IMR-90 (cell line): ENCODE data around the gene ZNG1A. TPM values are rescaled to one million over a fixed set of nuclear protein-coding genes. Genes with fewer than 3 reads are reported as not detected.

Experiments
- ATAC-seq: fragments of 200-7000 bp; cut with Tn5 transposase; 2 replicates; pipeline ENCODE4 v1.9.1; 2020; ENCODE audit warnings: low read depth, mild to moderate bottlenecking, moderate library complexity
- BruUV-seq: library from RNA; stranded (reverse); fragments of 400-500 nt; replicated peaks from 2 replicates; lab custom pipeline; 2021; lab: Mats Ljungman, UMichigan
- CTCF ChIA-PET: fragments of 300-600 bp; formaldehyde crosslinking; extraction: SDS; loops from one replicate; lab custom pipeline; 2021; ENCODE audit warnings: antibody characterized with exemption; lab: Yijun Ruan, JAX
- POLR2A ChIA-PET: fragments of 300-600 bp; sonication (Branson Sonifier 250); formaldehyde crosslinking; loops from one replicate; lab custom pipeline; 2022; ENCODE audit warnings: antibody characterized with exemption; ENCODE audit not compliant: unreplicated experiment; lab: Charles Lee
- DNase-seq: peaks from one replicate; pipeline ENCODE4 v3.0.0; 2013
- H2AFZ ChIP-seq: replicated peaks from 2 replicates; pipeline ENCODE3; 2013; ENCODE audit warnings: low read length, mild to moderate bottlenecking; ENCODE audit not compliant: poor library complexity
- H2AK5ac ChIP-seq: 2 replicates; pipeline ENCODE4 v1.6.1; 2013; ENCODE audit warnings: low read depth, low read length, inconsistent platforms
- H2AK9ac ChIP-seq: replicated peaks from 2 replicates; pipeline ENCODE3; 2013; ENCODE audit warnings: mild to moderate bottlenecking, low read depth, low read length, moderate library complexity; ENCODE audit not compliant: poor library complexity
- H2BK120ac ChIP-seq: 2 replicates; pipeline ENCODE4 v1.6.1; 2013; ENCODE audit warnings: low read depth, low read length, inconsistent platforms
- H2BK15ac ChIP-seq: 3 replicates; pipeline ENCODE4 v1.6.1; 2013; ENCODE audit warnings: low read depth, low read length, inconsistent platforms
- H2BK20ac ChIP-seq: 2 replicates; pipeline ENCODE4 v1.6.1; 2013; ENCODE audit warnings: low read depth, mild to moderate bottlenecking, inconsistent platforms, low read length, moderate library complexity
- H2BK5ac ChIP-seq: 2 replicates; pipeline ENCODE4 v1.6.1; 2013; ENCODE audit warnings: mild to moderate bottlenecking, low read depth, low read length, inconsistent platforms; ENCODE audit not compliant: poor library complexity, severe bottlenecking
- H3K14ac ChIP-seq: replicated peaks from 2 replicates; pipeline ENCODE4 v1.6.1; 2013; ENCODE audit warnings: low read depth, low read length, inconsistent platforms
- H3K18ac ChIP-seq: 2 replicates; pipeline ENCODE4 v1.6.1; 2013; ENCODE audit warnings: low read depth, low read length, control low read depth
- H3K23ac ChIP-seq: 2 replicates; pipeline ENCODE4 v1.6.1; 2013; ENCODE audit warnings: low read depth, low read length, inconsistent platforms
- H3K27ac ChIP-seq: 2 replicates; pipeline ENCODE4 v1.5.1; 2013; ENCODE audit warnings: mild to moderate bottlenecking, control low read depth, low read length; ENCODE audit not compliant: insufficient read depth
- H3K27me3 ChIP-seq: 2 replicates; pipeline ENCODE4 v1.6.1; 2013; ENCODE audit warnings: low read length; ENCODE audit not compliant: control insufficient read depth, insufficient read depth
- H3K36me3 ChIP-seq: 2 replicates; pipeline ENCODE4 v1.6.1; 2013; ENCODE audit warnings: low read length, mixed read lengths; ENCODE audit not compliant: control insufficient read depth, insufficient read depth
- H3K4ac ChIP-seq: 2 replicates; pipeline ENCODE4 v1.6.1; 2013; ENCODE audit warnings: low read depth, low read length, inconsistent platforms
- H3K4me1 ChIP-seq: 2 replicates; pipeline ENCODE4 v1.6.1; 2013; ENCODE audit warnings: low read length, mixed read lengths; ENCODE audit not compliant: control insufficient read depth, insufficient read depth
- H3K4me2 ChIP-seq: 2 replicates; pipeline ENCODE4 v1.6.1; 2013; ENCODE audit warnings: low read depth, mild to moderate bottlenecking, control low read depth, low read length, moderate library complexity
- H3K4me3 ChIP-seq: 2 replicates; pipeline ENCODE4 v1.5.1; 2013; ENCODE audit warnings: low read depth, mild to moderate bottlenecking, control low read depth, low read length, moderate library complexity; ENCODE audit not compliant: insufficient read depth
- H3K56ac ChIP-seq: 2 replicates; pipeline ENCODE4 v1.6.1; 2013; ENCODE audit warnings: low read length, inconsistent platforms; ENCODE audit not compliant: insufficient read depth; ENCODE audit errors: extremely low read depth
- H3K79me1 ChIP-seq, 2 experiments: 2 replicates each; pipeline ENCODE4 v1.6.1; 2013; ENCODE audit warnings: low read length in 2 of 2, inconsistent platforms in 1 of 2, low read depth in 1 of 2
- H3K9ac ChIP-seq: 2 replicates; pipeline ENCODE4 v1.6.1; 2013; ENCODE audit warnings: low read depth, low read length, control low read depth
- H3K9me1 ChIP-seq: 2 replicates; pipeline ENCODE4 v1.6.1; 2013; ENCODE audit warnings: low read length, inconsistent platforms; ENCODE audit not compliant: insufficient read depth
- H3K9me3 ChIP-seq: 2 replicates; pipeline ENCODE4 v1.6.1; 2013; ENCODE audit warnings: low read length; ENCODE audit not compliant: control insufficient read depth, insufficient read depth
- H4K20me1 ChIP-seq: 2 replicates; pipeline ENCODE4 v1.6.1; 2013; ENCODE audit warnings: low read length, inconsistent platforms; ENCODE audit not compliant: insufficient read depth
- H4K5ac ChIP-seq: 2 replicates; pipeline ENCODE4 v1.6.1; 2013; ENCODE audit warnings: mild to moderate bottlenecking, low read depth, low read length, control low read depth
- H4K8ac ChIP-seq, 2 experiments: 2 replicates each; pipeline ENCODE4 v1.6.1; 2013; ENCODE audit warnings: low read depth in 2 of 2, low read length in 2 of 2, control low read depth in 1 of 2, inconsistent platforms in 1 of 2
- H4K91ac ChIP-seq: 2 replicates; pipeline ENCODE4 v1.6.1; 2013; ENCODE audit warnings: low read depth, low read length, inconsistent platforms; ENCODE audit not compliant: insufficient read depth
- CEBPB ChIP-seq: IDR thresholded peaks from 2 replicates; pipeline ENCODE4 v1.6.1; 2012; ENCODE audit warnings: low read depth, low read length, improper control_type of control experiment
- FOS ChIP-seq: fragments of 150-350 bp; IDR thresholded peaks from 2 replicates; pipeline ENCODE4 v1.6.1; 2016; ENCODE audit warnings: low read depth, low read length
- MAFK ChIP-seq: IDR thresholded peaks from 2 replicates; pipeline ENCODE4 v1.6.1; 2012; ENCODE audit warnings: low read depth, low read length, improper control_type of control experiment
- MAZ ChIP-seq: IDR thresholded peaks from 2 replicates; pipeline ENCODE4 v1.6.1; 2012; ENCODE audit warnings: low read depth, mild to moderate bottlenecking, low read length, improper control_type of control experiment, moderate library complexity, borderline replicate concordance
- MXI1 ChIP-seq: IDR thresholded peaks from 2 replicates; pipeline ENCODE4 v1.6.1; 2012; ENCODE audit warnings: low read depth, mild to moderate bottlenecking, low read length, moderate library complexity, borderline replicate concordance
- RAD21 ChIP-seq: IDR thresholded peaks from 2 replicates; pipeline ENCODE4 v1.6.1; 2012; ENCODE audit warnings: low read length, improper control_type of control experiment
- RCOR1 ChIP-seq: IDR thresholded peaks from 2 replicates; pipeline ENCODE4 v1.6.1; 2012; ENCODE audit warnings: mild to moderate bottlenecking, low read length, improper control_type of control experiment; ENCODE audit not compliant: insufficient replicate concordance
- RFX5 ChIP-seq: IDR thresholded peaks from 2 replicates; pipeline ENCODE4 v1.8.0; 2012; ENCODE audit warnings: low read depth, mild to moderate bottlenecking, low read length, moderate library complexity
- SMC3 ChIP-seq: fragments of 150-350 bp; IDR thresholded peaks from 2 replicates; pipeline ENCODE4 v1.6.1; 2016; ENCODE audit warnings: low read depth, mild to moderate bottlenecking, antibody characterized with exemption, low read length, moderate library complexity
- WGBS, 2 experiments: methylation state at CpG; one replicate each; pipeline versions ENCODE4 v1.1.5 to v1.1.7; 2013; ENCODE audit warnings: missing lambda C conversion rate in 2 of 2; ENCODE audit not compliant: insufficient read length in 1 of 2; ENCODE audit errors: extremely low coverage in 2 of 2; 5-methylcytosine and 5-hydroxymethylcytosine counted together
- dilution Hi-C: fragments of 300-500 bp; cut with HindIII; formaldehyde crosslinking; loops from one replicate; pipeline ENCODE4 v1.14.3; 2018; ENCODE audit warnings: low sequenced_read_pairs; ENCODE audit not compliant: unreplicated experiment
- in situ Hi-C: fragments of 300-500 bp; cut with MboI; formaldehyde crosslinking; loops from 3 replicates; pipeline ENCODE4 v1.14.3; 2019; ENCODE audit warnings: low sequenced_read_pairs, inconsistent platforms, mixed read lengths
- intact Hi-C: fragments of 100-400 bp; cut with micrococcal nuclease; formaldehyde crosslinking; loops from 2 replicates; pipeline ENCODE4 v1.10.0; 2022
- polyA plus RNA-seq, 3 experiments: library from polyadenylated mRNA; depleted of rRNA; stranded (reverse); fragments of >200 nt; gene quantifications; 2 replicates each; pipeline ENCODE4 v1.2.3, GENCODE V29; 2012; ENCODE audit warnings: low replicate concordance in 1 of 3
- total RNA-seq: library from RNA; depleted of rRNA; stranded (reverse); fragments of >200 nt; gene quantifications from 2 replicates; pipeline ENCODE4 v1.2.3, GENCODE V29; 2012
- TF ChIP-seq, protein P1 (sequence below): fragments of 150-350 bp; IDR thresholded peaks from 2 replicates; pipeline ENCODE4 v1.6.1; 2017; ENCODE audit warnings: mild to moderate bottlenecking, antibody characterized with exemption, low read length, low read depth
- TF ChIP-seq, protein P2 (sequence below): conservative IDR thresholded peaks from 2 replicates; pipeline ENCODE4 v1.5.1; 2012; ENCODE audit warnings: mild to moderate bottlenecking, low read depth, low read length, improper control_type of control experiment
- TF ChIP-seq, protein P3 (sequence below): fragments of 150-350 bp; IDR thresholded peaks from 2 replicates; pipeline ENCODE4 v1.6.1; 2016; ENCODE audit warnings: low read depth, mild to moderate bottlenecking, low read length, moderate library complexity, borderline replicate concordance

The ZNG1A gene
- total and polyA plus RNA-seq, 2 of the 4 experiments (the other 2 are of a cell fraction): 12.2 to 12.4 TPM

DNA sequence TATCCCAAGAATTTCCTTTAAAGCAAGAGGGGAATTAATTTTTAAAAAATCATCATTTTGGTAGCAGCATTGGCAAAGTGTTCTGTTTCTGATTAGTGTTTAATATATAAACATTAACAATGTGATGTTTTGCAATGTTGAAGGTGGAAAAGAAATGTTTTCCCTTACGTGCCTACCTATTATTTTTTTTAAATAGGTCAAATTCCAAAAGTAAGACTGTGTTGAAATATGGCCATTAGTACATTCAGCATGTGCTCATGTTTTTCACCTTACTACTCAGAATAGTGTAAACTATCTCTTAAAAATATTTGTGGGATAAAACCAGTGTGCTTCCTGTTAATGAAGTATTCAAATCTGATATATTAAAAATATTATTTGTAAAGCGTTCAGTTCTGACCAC lies 39.1 kb upstream of the ZNG1A start:
- intact Hi-C loops: no loop called here
- no peak overlapping the region for H2AK5ac ChIP-seq
- POLR2A ChIA-PET: no interaction called here

More for the DNA sequence above, 39.1 kb upstream of the ZNG1A start:
- WGBS, 2 experiments: no CpG with 5 or more reads among the region's 2 CpGs
- H3K56ac ChIP-seq: no peak overlapping the region
- H3K18ac ChIP-seq: no peak overlapping the region
- in situ Hi-C loops: no loop called here
- H3K14ac ChIP-seq: no peak overlapping the region
- H3K4ac ChIP-seq: no peak overlapping the region
- dilution Hi-C loops: no loop called here
- no peaks in the 10 kb centered on the region for H4K20me1 ChIP-seq
- no peaks in the 10 kb centered on the region for H3K4me1 ChIP-seq
- no peak overlapping the region for H2BK120ac ChIP-seq
- H3K27me3 ChIP-seq: peaks cover 26% of the 10 kb centered on the region
- H4K91ac ChIP-seq: no peak overlapping the region
- no TSS peak for BruUV-seq
- ATAC-seq: no peak
- H3K79me1 ChIP-seq: no peaks in the 10 kb centered on the region
- H4K8ac ChIP-seq: no peak overlapping the region
- no peak overlapping the region for H4K5ac ChIP-seq
- H3K23ac ChIP-seq: no peak overlapping the region
- no peak overlapping the region for H2BK5ac ChIP-seq
- no peak overlapping the region for H2AFZ ChIP-seq
- no peak overlapping the region for H3K9ac ChIP-seq
- H3K27ac ChIP-seq: no peak overlapping the region
- DNase-seq: no peak
- no peaks in the 10 kb centered on the region for H3K9me1 ChIP-seq
- no peak overlapping the region for H3K4me3 ChIP-seq
- no peak overlapping the region for H3K4me2 ChIP-seq
- no peak overlapping the region for H2AK9ac ChIP-seq
- no peak overlapping the region for H2BK15ac ChIP-seq
- no peak overlapping the region for H2BK20ac ChIP-seq
- H3K9me3 ChIP-seq: no peaks in the 10 kb centered on the region
- TF ChIP-seq MAZ (no peak), SMC3 (no peak), RFX5 (no peak), MXI1 (no peak), FOS (no peak), RCOR1 (no peak), MAFK (no peak), CEBPB (no peak), RAD21 (no peak)
- TF ChIP-seq, protein P1, sequence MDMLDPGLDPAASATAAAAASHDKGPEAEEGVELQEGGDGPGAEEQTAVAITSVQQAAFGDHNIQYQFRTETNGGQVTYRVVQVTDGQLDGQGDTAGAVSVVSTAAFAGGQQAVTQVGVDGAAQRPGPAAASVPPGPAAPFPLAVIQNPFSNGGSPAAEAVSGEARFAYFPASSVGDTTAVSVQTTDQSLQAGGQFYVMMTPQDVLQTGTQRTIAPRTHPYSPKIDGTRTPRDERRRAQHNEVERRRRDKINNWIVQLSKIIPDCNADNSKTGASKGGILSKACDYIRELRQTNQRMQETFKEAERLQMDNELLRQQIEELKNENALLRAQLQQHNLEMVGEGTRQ: no peak
- TF ChIP-seq, protein P2, sequence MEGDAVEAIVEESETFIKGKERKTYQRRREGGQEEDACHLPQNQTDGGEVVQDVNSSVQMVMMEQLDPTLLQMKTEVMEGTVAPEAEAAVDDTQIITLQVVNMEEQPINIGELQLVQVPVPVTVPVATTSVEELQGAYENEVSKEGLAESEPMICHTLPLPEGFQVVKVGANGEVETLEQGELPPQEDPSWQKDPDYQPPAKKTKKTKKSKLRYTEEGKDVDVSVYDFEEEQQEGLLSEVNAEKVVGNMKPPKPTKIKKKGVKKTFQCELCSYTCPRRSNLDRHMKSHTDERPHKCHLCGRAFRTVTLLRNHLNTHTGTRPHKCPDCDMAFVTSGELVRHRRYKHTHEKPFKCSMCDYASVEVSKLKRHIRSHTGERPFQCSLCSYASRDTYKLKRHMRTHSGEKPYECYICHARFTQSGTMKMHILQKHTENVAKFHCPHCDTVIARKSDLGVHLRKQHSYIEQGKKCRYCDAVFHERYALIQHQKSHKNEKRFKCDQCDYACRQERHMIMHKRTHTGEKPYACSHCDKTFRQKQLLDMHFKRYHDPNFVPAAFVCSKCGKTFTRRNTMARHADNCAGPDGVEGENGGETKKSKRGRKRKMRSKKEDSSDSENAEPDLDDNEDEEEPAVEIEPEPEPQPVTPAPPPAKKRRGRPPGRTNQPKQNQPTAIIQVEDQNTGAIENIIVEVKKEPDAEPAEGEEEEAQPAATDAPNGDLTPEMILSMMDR: no peak
- TF ChIP-seq, protein P3, sequence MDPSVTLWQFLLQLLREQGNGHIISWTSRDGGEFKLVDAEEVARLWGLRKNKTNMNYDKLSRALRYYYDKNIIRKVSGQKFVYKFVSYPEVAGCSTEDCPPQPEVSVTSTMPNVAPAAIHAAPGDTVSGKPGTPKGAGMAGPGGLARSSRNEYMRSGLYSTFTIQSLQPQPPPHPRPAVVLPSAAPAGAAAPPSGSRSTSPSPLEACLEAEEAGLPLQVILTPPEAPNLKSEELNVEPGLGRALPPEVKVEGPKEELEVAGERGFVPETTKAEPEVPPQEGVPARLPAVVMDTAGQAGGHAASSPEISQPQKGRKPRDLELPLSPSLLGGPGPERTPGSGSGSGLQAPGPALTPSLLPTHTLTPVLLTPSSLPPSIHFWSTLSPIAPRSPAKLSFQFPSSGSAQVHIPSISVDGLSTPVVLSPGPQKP: no peak
- CTCF ChIA-PET: no interaction called here
- H3K36me3 ChIP-seq: no peaks in the 10 kb centered on the region
